Measurements from ENCODE around the gene GPR160.
"Not testable (repeated sequence)": the region's sequence is repeated elsewhere in the genome, so short reads cannot be mapped to it uniquely, and the experiment has no call there.

The GPR160 gene

GRCh38 chr3:170010498-170010897 lies 27.3 kb upstream of the GPR160 start:
- no peak for DNase-seq (ENCODE audit: low read depth in 1 of 2, low spot score in 1 of 2)
- H3K27me3 ChIP-seq (ENCODE audit: insufficient read depth, poor library complexity, severe bottlenecking) = no peaks in the 10 kb centered on the region
- H3K27ac ChIP-seq (replicated peaks) = no peak overlapping the region
- no peak overlapping the region for H3K4me3 ChIP-seq (replicated peaks; ENCODE audit: insufficient read depth, low read length)
- TF ChIP-seq POLR2AphosphoS5 (IDR thresholded peaks at IDR 0.05; ENCODE audit: low read depth) (no peak), CTCF (IDR thresholded peaks at IDR 0.05; ENCODE audit: insufficient read depth, low read length) (no peak), SPI1 (IDR thresholded peaks at IDR 0.05; ENCODE audit: borderline replicate concordance, low read depth) (no peak), REST (IDR thresholded peaks at IDR 0.05; ENCODE audit: insufficient replicate concordance, low read depth) (no peak), GABPA (IDR thresholded peaks at IDR 0.05; ENCODE audit: low read depth) (no peak)

GRCh38 chr3:170012683-170013400 lies 25.0 kb upstream of the GPR160 start:
- TF ChIP-seq CTCF (IDR thresholded peaks at IDR 0.05; ENCODE audit: insufficient read depth, low read length) (no peak), SPI1 (IDR thresholded peaks at IDR 0.05; ENCODE audit: borderline replicate concordance, low read depth) (no peak), GABPA (IDR thresholded peaks at IDR 0.05; ENCODE audit: low read depth) (no peak), REST (IDR thresholded peaks at IDR 0.05; ENCODE audit: insufficient replicate concordance, low read depth) (no peak), POLR2AphosphoS5 (IDR thresholded peaks at IDR 0.05; ENCODE audit: low read depth) (no peak)
- Histone ChIP-seq H3K27me3 (ENCODE audit: insufficient read depth, poor library complexity, severe bottlenecking) (no peaks in the 10 kb centered on the region), H3K27ac (replicated peaks) (no peak overlapping the region), H3K4me3 (replicated peaks; ENCODE audit: insufficient read depth, low read length) (no peak overlapping the region)
- no peak for DNase-seq (ENCODE audit: low read depth in 1 of 2, low spot score in 1 of 2)

GRCh38 chr3:170016057-170016456 lies 21.7 kb upstream of the GPR160 start:
- no peak for DNase-seq (ENCODE audit: low read depth in 1 of 2, low spot score in 1 of 2)
- H3K27ac ChIP-seq (replicated peaks) = no peak overlapping the region
- H3K4me3 ChIP-seq (replicated peaks; ENCODE audit: insufficient read depth, low read length) = no peak overlapping the region
- H3K27me3 ChIP-seq (ENCODE audit: insufficient read depth, poor library complexity, severe bottlenecking) = no peaks in the 10 kb centered on the region
- no peak for TF ChIP-seq SPI1 (IDR thresholded peaks at IDR 0.05; ENCODE audit: borderline replicate concordance, low read depth)
- no peak for TF ChIP-seq CTCF (IDR thresholded peaks at IDR 0.05; ENCODE audit: insufficient read depth, low read length)
- TF ChIP-seq POLR2AphosphoS5 (IDR thresholded peaks at IDR 0.05; ENCODE audit: low read depth) = no peak
- no peak for TF ChIP-seq GABPA (IDR thresholded peaks at IDR 0.05; ENCODE audit: low read depth)
- no peak for TF ChIP-seq REST (IDR thresholded peaks at IDR 0.05; ENCODE audit: insufficient replicate concordance, low read depth)

- not testable (repeated sequence) for H3K27ac ChIP-seq (replicated peaks); H3K4me3 ChIP-seq (replicated peaks; ENCODE audit: insufficient read depth, low read length); H3K27me3 ChIP-seq (ENCODE audit: insufficient read depth, poor library complexity, severe bottlenecking); DNase-seq (ENCODE audit: low read depth in 1 of 2, low spot score in 1 of 2)
Measured at GRCh38 chr3:170019306-170019705, 18.5 kb upstream of the GPR160 start.
